ENCODE measurements around the gene KRTAP12-3.

DNA sequence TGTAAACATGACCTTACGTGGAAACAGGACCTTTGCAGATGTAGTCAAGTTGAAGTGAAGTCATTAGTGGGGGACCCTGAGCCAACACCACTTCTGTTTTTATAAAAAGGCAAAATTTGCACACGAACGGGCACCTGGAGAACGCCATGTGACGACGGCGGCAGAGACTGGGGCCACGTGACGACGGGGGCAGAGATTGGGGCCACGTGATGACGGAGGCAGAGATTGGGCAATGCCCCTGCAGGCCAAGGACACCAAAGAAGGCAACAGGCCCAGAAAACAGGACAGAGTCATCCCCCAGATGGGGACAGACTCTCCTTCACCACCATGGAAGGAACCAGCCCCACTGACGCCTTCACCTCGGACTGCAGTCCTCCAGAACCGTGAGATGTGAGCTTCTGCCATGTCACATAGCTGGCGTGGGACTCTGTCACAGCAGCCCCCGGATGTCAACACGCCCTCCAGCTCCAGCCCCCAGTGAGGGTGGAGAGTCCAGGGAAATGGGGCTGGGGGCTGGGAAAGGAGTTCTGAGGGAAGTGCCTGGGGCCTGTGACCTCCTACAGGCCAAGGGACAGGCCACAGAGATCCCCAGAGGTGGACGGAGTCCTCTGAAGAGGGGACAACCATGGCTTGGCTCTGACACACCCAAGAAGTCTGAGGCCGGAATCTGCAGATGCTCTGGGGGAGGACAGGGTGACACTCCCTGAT is 7.3 kb upstream of the KRTAP12-3 start:
- TF ChIP-seq, protein P1, sequence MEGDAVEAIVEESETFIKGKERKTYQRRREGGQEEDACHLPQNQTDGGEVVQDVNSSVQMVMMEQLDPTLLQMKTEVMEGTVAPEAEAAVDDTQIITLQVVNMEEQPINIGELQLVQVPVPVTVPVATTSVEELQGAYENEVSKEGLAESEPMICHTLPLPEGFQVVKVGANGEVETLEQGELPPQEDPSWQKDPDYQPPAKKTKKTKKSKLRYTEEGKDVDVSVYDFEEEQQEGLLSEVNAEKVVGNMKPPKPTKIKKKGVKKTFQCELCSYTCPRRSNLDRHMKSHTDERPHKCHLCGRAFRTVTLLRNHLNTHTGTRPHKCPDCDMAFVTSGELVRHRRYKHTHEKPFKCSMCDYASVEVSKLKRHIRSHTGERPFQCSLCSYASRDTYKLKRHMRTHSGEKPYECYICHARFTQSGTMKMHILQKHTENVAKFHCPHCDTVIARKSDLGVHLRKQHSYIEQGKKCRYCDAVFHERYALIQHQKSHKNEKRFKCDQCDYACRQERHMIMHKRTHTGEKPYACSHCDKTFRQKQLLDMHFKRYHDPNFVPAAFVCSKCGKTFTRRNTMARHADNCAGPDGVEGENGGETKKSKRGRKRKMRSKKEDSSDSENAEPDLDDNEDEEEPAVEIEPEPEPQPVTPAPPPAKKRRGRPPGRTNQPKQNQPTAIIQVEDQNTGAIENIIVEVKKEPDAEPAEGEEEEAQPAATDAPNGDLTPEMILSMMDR (IDR thresholded peaks at IDR 0.05; ENCODE audit: insufficient read depth, low read depth, low read length): no peak
- TF ChIP-seq EZH2 (IDR thresholded peaks at IDR 0.05; ENCODE audit: insufficient read depth, low read length): no peak

Measured in astrocyte (in vitro differentiated cells and primary cell).